HepG2 (cell line): ENCODE results near the gene CASP1. TPM values are rescaled to one million over a fixed set of nuclear protein-coding genes. Genes with fewer than 3 reads are reported as not detected.
"Not testable (repeated sequence)": the region's sequence is repeated elsewhere in the genome, so short reads cannot be mapped to it uniquely, and the experiment has no call there.

ENCODE experiments used
- ATAC-seq: fragments of 200-7000 bp; cut with Tn5 transposase; 3 replicates; pipeline ENCODE4 v1.9.1; 2020; ENCODE audit warnings: mild to moderate bottlenecking, moderate library complexity
- BruUV-seq: library from RNA; stranded (reverse); fragments of 400-500 nt; replicated peaks from 2 replicates; lab custom pipeline; 2021; lab: Mats Ljungman, UMichigan
- CTCF ChIA-PET: fragments of 300-600 bp; formaldehyde crosslinking; extraction: SDS; loops from one replicate; lab custom pipeline; 2021; ENCODE audit warnings: low total read pairs, inconsistent platforms, low intra/inter-chr PET ratio; lab: Yijun Ruan, JAX
- POLR2A ChIA-PET: fragments of 350-600 bp; sonication (Branson Sonifier 250); formaldehyde crosslinking; loops from one replicate; lab custom pipeline; 2020; ENCODE audit warnings: antibody characterized with exemption, inconsistent platforms; lab: Yijun Ruan, JAX
- DNase-seq: peaks from one replicate; pipeline ENCODE4 v3.0.0-alpha.2; 2015; ENCODE audit warnings: low spot score
- FAIRE-seq: peaks from 3 replicates; lab custom pipeline; 2011; peaks lifted over from hg19 to GRCh38; lab: Jason Lieb, UNC
- H2AFZ ChIP-seq: one replicate; pipeline ENCODE4 v1.6.1; 2011; ENCODE audit warnings: low read length, inconsistent platforms
- H3K27ac ChIP-seq: fragments of 300-600 bp; 3 replicates; pipeline ENCODE4 v1.8.0; 2011; ENCODE audit warnings: mixed run types, mild to moderate bottlenecking, mixed read lengths, low read length, inconsistent platforms; ENCODE audit not compliant: insufficient read depth; ENCODE audit errors: extremely low read length
- H3K27me3 ChIP-seq, 2 experiments: fragments of 200-600 bp in 1 of 2; 2 replicates in 1 of 2; 3 replicates in 1 of 2; pipeline versions ENCODE4 v1.6.0 to v1.8.0; 2011; ENCODE audit warnings: low read length in 2 of 2, mild to moderate bottlenecking in 2 of 2, moderate library complexity in 2 of 2, inconsistent platforms in 1 of 2; ENCODE audit not compliant: insufficient read depth in 2 of 2, control insufficient read depth in 1 of 2
- H3K36me3 ChIP-seq, 2 experiments: fragments of 200-600 bp in 1 of 2; replicated peaks in 1 of 2; 2 replicates in 1 of 2; 3 replicates in 1 of 2; pipeline versions ENCODE4 v1.5.1 to v1.8.0; 2011; ENCODE audit warnings: low read length in 2 of 2, inconsistent platforms in 1 of 2; ENCODE audit not compliant: insufficient read depth in 2 of 2, control insufficient read depth in 1 of 2
- H3K4me1 ChIP-seq: 2 replicates; pipeline ENCODE4 v1.5.1; 2012; ENCODE audit warnings: low read length, inconsistent platforms; ENCODE audit not compliant: insufficient read depth
- H3K4me2 ChIP-seq: 2 replicates; pipeline ENCODE4 v1.6.0; 2011; ENCODE audit warnings: low read depth, low read length, inconsistent platforms
- H3K4me3 ChIP-seq, 3 experiments: fragments of 200-600 bp in 1 of 3; sonication (generic), shearing (Covaris generic) in 1 of 3; replicated peaks in 1 of 3; 2 replicates each; pipeline ENCODE4 v1.5.1; 2011 to 2016; ENCODE audit warnings: low read length in 3 of 3, inconsistent platforms in 2 of 3, low read depth in 2 of 3, mild to moderate bottlenecking in 2 of 3, control low read depth in 1 of 3, mixed read lengths in 1 of 3; ENCODE audit not compliant: insufficient read depth in 1 of 3
- H3K79me2 ChIP-seq: one replicate; pipeline ENCODE4 v1.6.1; 2011; ENCODE audit warnings: low read length, inconsistent platforms; ENCODE audit not compliant: insufficient read depth
- H3K9ac ChIP-seq: 2 replicates; pipeline ENCODE4 v1.6.0; 2011; ENCODE audit warnings: mild to moderate bottlenecking, low read depth, low read length, inconsistent platforms; ENCODE audit not compliant: insufficient read depth
- H3K9me3 ChIP-seq: 2 replicates; pipeline ENCODE4 v1.5.1; 2012; ENCODE audit warnings: mild to moderate bottlenecking, low read length
- H4K20me1 ChIP-seq: 2 replicates; pipeline ENCODE4 v1.6.0; 2011; ENCODE audit warnings: inconsistent platforms, mild to moderate bottlenecking, low read length, moderate library complexity; ENCODE audit not compliant: insufficient read depth
- BCL6 ChIP-seq: IDR thresholded peaks from 2 replicates; pipeline ENCODE4 v1.6.1; 2016; ENCODE audit warnings: missing genetic modification reagents, missing compliant biosample characterization
- HNF4A ChIP-seq: sonication (generic); formaldehyde crosslinking; IDR thresholded peaks from 2 replicates; pipeline ENCODE4 v1.4.0; 2020; ENCODE audit warnings: missing genetic modification reagents
- POGZ ChIP-seq: sonication (generic); formaldehyde crosslinking; IDR thresholded peaks from 2 replicates; pipeline ENCODE4 v1.4.0; 2020; ENCODE audit warnings: mild to moderate bottlenecking, missing genetic modification reagents
- PPARG ChIP-seq: conservative IDR thresholded peaks from 2 replicates; pipeline ENCODE4 v1.6.1; 2016; ENCODE audit warnings: missing biosample characterization, missing genetic modification reagents
- ZBTB38 ChIP-seq: sonication (generic); formaldehyde crosslinking; IDR thresholded peaks from 2 replicates; pipeline ENCODE4 v1.5.1; 2020; ENCODE audit warnings: mild to moderate bottlenecking, missing genetic modification reagents
- WGBS: methylation state at CpG from one replicate; pipeline ENCODE4 v1.1.6; 2017; ENCODE audit warnings: low lambda C conversion rate; 5-methylcytosine and 5-hydroxymethylcytosine counted together
- in situ Hi-C: cut with HindIII; loops from 2 replicates; pipeline ENCODE4 v1.10.0; 2017; ENCODE audit warnings: low pct_unique_long_range_greater_than_20kb; ENCODE audit not compliant: extremely low pct_ligation_motif_present
- intact Hi-C: fragments of 100-400 bp; cut with micrococcal nuclease; formaldehyde crosslinking; loops from one replicate; pipeline ENCODE4 v1.10.0; 2022; ENCODE audit not compliant: unreplicated experiment
- polyA plus RNA-seq, 8 experiments: library from polyadenylated mRNA; depleted of rRNA in 3 of 8; stranded (reverse) in 7 of 8; unstranded in 1 of 8; fragments of >200 nt; fragmentation: Illumina TruSeq in 4 of 8; extraction: Trizol in 4 of 8; gene quantifications; 2 replicates each; pipeline versions ENCODE4 v1.2.1 to v1.2.3, GENCODE V29; 2011 to 2016; ENCODE audit warnings: low read depth in 4 of 8, missing spikeins in 1 of 8, mixed read lengths in 1 of 8; ENCODE audit not compliant: insufficient read depth in 1 of 8
- total RNA-seq, 5 experiments: library from RNA; depleted of rRNA; stranded (reverse); fragments of >200 nt; fragmentation: Illumina TruSeq; extraction: Trizol; gene quantifications; 2 replicates each; pipeline ENCODE4 v1.2.3, GENCODE V29; 2016; ENCODE audit warnings: low read depth in 1 of 5
- TF ChIP-seq, protein P1 (sequence below): sonication (generic); formaldehyde crosslinking; IDR thresholded peaks from 2 replicates; pipeline ENCODE4 v1.5.0; 2020; ENCODE audit warnings: mild to moderate bottlenecking, missing genetic modification reagents, moderate library complexity

Gene CASP1
- total and polyA plus RNA-seq, 2 of the 13 experiments (the other 11 are each of a cell fraction or from before 2014, with no cell fraction given) = 0.34 to 5.2 TPM

DNA sequence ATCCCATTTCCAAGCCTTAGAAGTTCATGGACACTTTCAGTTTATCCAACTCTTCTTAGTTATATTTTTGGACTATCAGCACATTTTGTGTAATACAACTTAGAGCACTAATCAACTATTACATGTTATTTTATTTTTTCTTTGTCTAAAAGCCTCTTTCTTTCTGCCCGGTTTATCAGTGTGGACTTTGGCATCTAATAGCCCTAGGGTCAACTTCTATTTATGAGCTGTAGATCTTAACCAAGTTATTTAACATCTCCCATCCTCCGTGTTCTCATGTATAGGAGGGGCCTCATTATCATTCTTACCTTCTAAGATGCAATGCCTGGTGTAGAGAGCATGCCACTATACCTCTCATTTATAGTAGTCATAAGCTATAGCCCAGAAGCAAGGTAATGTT is 5.8 kb upstream of the CASP1 start:
- intact Hi-C loops = loop anchor here (10.0 kb wide), 1 partner anchor 104 kb away; no protein-coding TSS in a partner anchor
- in situ Hi-C loops = no loop called here
- peaks cover 24% of the 10 kb centered on the region for H3K4me1 ChIP-seq
- H3K9ac ChIP-seq = no peak overlapping the region
- DNase-seq (no peak), ATAC-seq (no peak), FAIRE-seq (no peak)
- peak overlapping the region; percentile 23; the same call in 1 of the 2 replicates for H3K4me2 ChIP-seq
- no peaks in the 10 kb centered on the region for H3K9me3 ChIP-seq
- H2AFZ ChIP-seq = no peak overlapping the region
- H3K4me3 ChIP-seq = no peak overlapping the region
- H3K36me3 ChIP-seq = no peaks in the 10 kb centered on the region
- 15% methylated on average over 2 of the region's 2 CpGs for WGBS
- H3K27ac ChIP-seq = no peak overlapping the region
- TF ChIP-seq HNF4A (peak; percentile 57), PPARG (CRISPR knock-in tag) (no peak), POGZ (CRISPR knock-in tag) (no peak), ZBTB38 (no peak)
- TF ChIP-seq, protein P1, sequence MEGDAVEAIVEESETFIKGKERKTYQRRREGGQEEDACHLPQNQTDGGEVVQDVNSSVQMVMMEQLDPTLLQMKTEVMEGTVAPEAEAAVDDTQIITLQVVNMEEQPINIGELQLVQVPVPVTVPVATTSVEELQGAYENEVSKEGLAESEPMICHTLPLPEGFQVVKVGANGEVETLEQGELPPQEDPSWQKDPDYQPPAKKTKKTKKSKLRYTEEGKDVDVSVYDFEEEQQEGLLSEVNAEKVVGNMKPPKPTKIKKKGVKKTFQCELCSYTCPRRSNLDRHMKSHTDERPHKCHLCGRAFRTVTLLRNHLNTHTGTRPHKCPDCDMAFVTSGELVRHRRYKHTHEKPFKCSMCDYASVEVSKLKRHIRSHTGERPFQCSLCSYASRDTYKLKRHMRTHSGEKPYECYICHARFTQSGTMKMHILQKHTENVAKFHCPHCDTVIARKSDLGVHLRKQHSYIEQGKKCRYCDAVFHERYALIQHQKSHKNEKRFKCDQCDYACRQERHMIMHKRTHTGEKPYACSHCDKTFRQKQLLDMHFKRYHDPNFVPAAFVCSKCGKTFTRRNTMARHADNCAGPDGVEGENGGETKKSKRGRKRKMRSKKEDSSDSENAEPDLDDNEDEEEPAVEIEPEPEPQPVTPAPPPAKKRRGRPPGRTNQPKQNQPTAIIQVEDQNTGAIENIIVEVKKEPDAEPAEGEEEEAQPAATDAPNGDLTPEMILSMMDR = no peak
- no peaks in the 10 kb centered on the region for H4K20me1 ChIP-seq
- CTCF ChIA-PET = no interaction called here
- H3K27me3 ChIP-seq = no peaks in the 10 kb centered on the region
- no TSS peak for BruUV-seq
- POLR2A ChIA-PET = no interaction called here
- H3K79me2 ChIP-seq = no peaks in the 10 kb centered on the region

DNA sequence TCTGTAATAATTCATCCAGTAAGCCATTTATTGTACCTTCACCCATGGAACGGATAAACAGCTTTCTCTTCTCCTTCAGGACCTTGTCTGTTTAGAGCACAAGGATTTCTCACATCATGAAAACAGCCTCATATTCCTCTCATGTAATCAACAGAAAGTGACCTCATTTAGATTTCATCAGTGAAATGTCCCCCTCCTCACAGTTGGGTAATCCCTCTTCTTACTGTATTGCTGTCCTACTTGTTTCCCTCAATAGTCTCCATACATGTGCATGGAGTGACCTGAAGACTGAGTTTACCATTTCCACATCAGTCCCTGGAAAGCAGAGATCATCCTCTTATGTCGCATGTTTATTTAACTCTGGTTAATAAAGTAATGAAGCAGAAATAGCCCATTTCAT is 556 bp downstream of the CASP1 start:
- H3K9ac ChIP-seq, ATAC-seq, H3K27ac ChIP-seq, H3K79me2 ChIP-seq, H3K9me3 ChIP-seq, in situ Hi-C loops, H3K36me3 ChIP-seq, POLR2A ChIA-PET, DNase-seq, intact Hi-C loops, H4K20me1 ChIP-seq, CTCF ChIA-PET, FAIRE-seq, H3K27me3 ChIP-seq, H2AFZ ChIP-seq, H3K4me3 ChIP-seq, H3K4me2 ChIP-seq, BruUV-seq: not testable (repeated sequence)
- peak; percentile 64 for TF ChIP-seq BCL6 (CRISPR knock-in tag)
- 91% methylated on average over 2 of the region's 2 CpGs for WGBS
- peaks cover 13% of the 10 kb centered on the region for H3K4me1 ChIP-seq
